Caco-2 (cell line): ENCODE data around the gene UBR3. TPM values are rescaled to one million over a fixed set of nuclear protein-coding genes. Genes with fewer than 3 reads are reported as not detected.
A peak's percentile ranks its signal among the peaks of the same experiment; 100 is the strongest.

Source experiments
- BruUV-seq: library from RNA; stranded (reverse); fragments of 400-500 nt; replicated peaks from 2 replicates; lab custom pipeline; 2021; lab: Mats Ljungman, UMichigan
- CTCF ChIA-PET: fragments of 300-600 bp; sonication (Branson Sonifier 250); formaldehyde crosslinking; loops from one replicate; lab custom pipeline; 2022; ENCODE audit warnings: antibody characterized with exemption; lab: Charles Lee
- POLR2A ChIA-PET: fragments of 300-600 bp; sonication (Branson Sonifier 250); formaldehyde crosslinking; loops from one replicate; lab custom pipeline; 2022; ENCODE audit warnings: antibody characterized with exemption; lab: Charles Lee
- DNase-seq, 2 experiments: peaks; one replicate each; pipeline versions ENCODE4 v3.0.0 to v3.0.0-alpha.2; 2020 to 2022
- H3K27me3 ChIP-seq: replicated peaks from 2 replicates; pipeline ENCODE4 v1.6.0; 2011; ENCODE audit warnings: low read length; ENCODE audit not compliant: control insufficient read depth, insufficient read depth
- H3K36me3 ChIP-seq: 2 replicates; pipeline ENCODE4 v1.5.1; 2011; ENCODE audit warnings: low read length; ENCODE audit not compliant: control insufficient read depth, insufficient read depth
- H3K4me1 ChIP-seq: fragments of 250-450 bp; sonication (Bioruptor Pico); 2 replicates; pipeline ENCODE4 v1.5.1; 2020; ENCODE audit warnings: mild to moderate bottlenecking
- H3K4me3 ChIP-seq: 2 replicates; pipeline ENCODE4 v1.5.1; 2011; ENCODE audit warnings: low read depth, mild to moderate bottlenecking, control low read depth, low read length
- H3K9me3 ChIP-seq: fragments of 250-450 bp; sonication (Bioruptor Pico); 2 replicates; pipeline ENCODE4 v1.5.1; 2020; ENCODE audit warnings: mild to moderate bottlenecking, moderate library complexity
- H3K27ac Mint-ChIP-seq: one replicate; pipeline ENCODE4 v1.8.0; 2022; ENCODE audit warnings: mixed read lengths; ENCODE audit not compliant: unreplicated experiment
- H3K27me3 Mint-ChIP-seq: one replicate; pipeline ENCODE4 v1.8.0; 2022; ENCODE audit warnings: mixed read lengths; ENCODE audit not compliant: insufficient read depth, unreplicated experiment
- H3K36me3 Mint-ChIP-seq: one replicate; pipeline ENCODE4 v1.8.0; 2022; ENCODE audit warnings: mild to moderate bottlenecking, mixed read lengths; ENCODE audit not compliant: insufficient read depth, unreplicated experiment
- H3K4me1 Mint-ChIP-seq: one replicate; pipeline ENCODE4 v1.8.0; 2022; ENCODE audit warnings: low read depth, mixed read lengths; ENCODE audit not compliant: unreplicated experiment
- H3K4me3 Mint-ChIP-seq: one replicate; pipeline ENCODE4 v1.8.0; 2022; ENCODE audit warnings: mild to moderate bottlenecking, moderate library complexity, mixed read lengths; ENCODE audit not compliant: unreplicated experiment
- H3K9me3 Mint-ChIP-seq: one replicate; pipeline ENCODE4 v1.8.0; 2022; ENCODE audit warnings: mixed read lengths; ENCODE audit not compliant: unreplicated experiment
- intact Hi-C: fragments of 100-400 bp; cut with micrococcal nuclease; formaldehyde crosslinking; loops from one replicate; pipeline ENCODE4 v1.10.0; 2022; ENCODE audit not compliant: unreplicated experiment
- total RNA-seq: library from RNA; stranded (reverse); gene quantifications from 2 replicates; pipeline ENCODE4 v1.2.3, GENCODE V29; 2022
- TF ChIP-seq, protein P1 (sequence below), 2 experiments: fragments of 200-600 bp in 1 of 2; IDR thresholded peaks; 1 replicate in 1 of 2; 2 replicates in 1 of 2; pipeline versions ENCODE4 v1.5.1 to v1.8.0; 2011 to 2022; ENCODE audit warnings: antibody characterized with exemption in 1 of 2, control low read depth in 1 of 2, inconsistent platforms in 1 of 2, low read depth in 1 of 2, low read length in 1 of 2, mild to moderate bottlenecking in 1 of 2, moderate library complexity in 1 of 2; ENCODE audit not compliant: insufficient read depth in 1 of 2, severe bottlenecking in 1 of 2, unreplicated experiment in 1 of 2

Gene UBR3
- total RNA-seq, 1 experiment from 2014 or later: 35.7 TPM

DNA sequence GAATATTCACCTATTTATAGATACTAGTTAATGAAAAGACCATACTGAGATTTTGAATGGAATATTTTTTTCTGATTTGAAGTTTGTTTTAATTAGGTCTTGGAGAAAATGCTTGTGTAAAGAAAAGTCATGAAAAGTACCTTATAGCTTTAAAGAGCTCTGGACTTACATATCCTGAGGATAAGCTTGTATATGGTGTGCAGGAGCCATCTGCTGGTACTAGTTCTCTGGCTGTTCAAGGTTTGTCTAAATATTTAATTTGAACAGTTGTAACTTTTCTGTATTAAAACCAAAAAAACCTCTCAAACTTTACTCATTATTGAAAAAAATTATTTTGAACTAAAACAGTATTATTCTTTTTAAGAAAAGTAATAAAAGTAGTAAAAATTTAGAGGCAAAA lies 50.1 kb downstream of the UBR3 start:
- H3K27me3 Mint-ChIP-seq: no peaks in the 10 kb centered on the region
- Histone ChIP-seq H3K4me3 (no peak overlapping the region), H3K27me3 (no peaks in the 10 kb centered on the region), H3K4me1 (no peaks in the 10 kb centered on the region), H3K36me3 (no peaks in the 10 kb centered on the region), H3K9me3 (no peaks in the 10 kb centered on the region)
- H3K4me3 Mint-ChIP-seq: no peak overlapping the region
- ChIA-PET CTCF (interaction anchor here (0.5 to 2.5 kb wide), 7 partner anchors 49 to 1196 kb away, joined by 3 to 14 read pairs (median 6); partner anchors contain the start of genes METTL5 and UBR3), POLR2A (interaction anchor here (0.6 to 1.2 kb wide), 2 partner anchors 50 to 1396 kb away, joined by 3 to 4 read pairs; partner anchors contain the start of gene UBR3)
- BruUV-seq: no TSS peak
- no peaks in the 10 kb centered on the region for H3K4me1 Mint-ChIP-seq
- no peak overlapping the region for H3K27ac Mint-ChIP-seq
- TF ChIP-seq, protein P1, sequence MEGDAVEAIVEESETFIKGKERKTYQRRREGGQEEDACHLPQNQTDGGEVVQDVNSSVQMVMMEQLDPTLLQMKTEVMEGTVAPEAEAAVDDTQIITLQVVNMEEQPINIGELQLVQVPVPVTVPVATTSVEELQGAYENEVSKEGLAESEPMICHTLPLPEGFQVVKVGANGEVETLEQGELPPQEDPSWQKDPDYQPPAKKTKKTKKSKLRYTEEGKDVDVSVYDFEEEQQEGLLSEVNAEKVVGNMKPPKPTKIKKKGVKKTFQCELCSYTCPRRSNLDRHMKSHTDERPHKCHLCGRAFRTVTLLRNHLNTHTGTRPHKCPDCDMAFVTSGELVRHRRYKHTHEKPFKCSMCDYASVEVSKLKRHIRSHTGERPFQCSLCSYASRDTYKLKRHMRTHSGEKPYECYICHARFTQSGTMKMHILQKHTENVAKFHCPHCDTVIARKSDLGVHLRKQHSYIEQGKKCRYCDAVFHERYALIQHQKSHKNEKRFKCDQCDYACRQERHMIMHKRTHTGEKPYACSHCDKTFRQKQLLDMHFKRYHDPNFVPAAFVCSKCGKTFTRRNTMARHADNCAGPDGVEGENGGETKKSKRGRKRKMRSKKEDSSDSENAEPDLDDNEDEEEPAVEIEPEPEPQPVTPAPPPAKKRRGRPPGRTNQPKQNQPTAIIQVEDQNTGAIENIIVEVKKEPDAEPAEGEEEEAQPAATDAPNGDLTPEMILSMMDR (IDR thresholded peaks at IDR 0.05; ENCODE audit: insufficient read depth in 1 of 2, low read depth in 1 of 2, low read length in 1 of 2, severe bottlenecking in 1 of 2, unreplicated experiment in 1 of 2): no peak
- H3K36me3 Mint-ChIP-seq: peaks cover 14% of the 10 kb centered on the region
- intact Hi-C loops: loop anchor here (1.0 kb wide), 1 partner anchor 52 kb away; no protein-coding TSS in a partner anchor
- DNase-seq: no peak
- H3K9me3 Mint-ChIP-seq: no peaks in the 10 kb centered on the region

DNA sequence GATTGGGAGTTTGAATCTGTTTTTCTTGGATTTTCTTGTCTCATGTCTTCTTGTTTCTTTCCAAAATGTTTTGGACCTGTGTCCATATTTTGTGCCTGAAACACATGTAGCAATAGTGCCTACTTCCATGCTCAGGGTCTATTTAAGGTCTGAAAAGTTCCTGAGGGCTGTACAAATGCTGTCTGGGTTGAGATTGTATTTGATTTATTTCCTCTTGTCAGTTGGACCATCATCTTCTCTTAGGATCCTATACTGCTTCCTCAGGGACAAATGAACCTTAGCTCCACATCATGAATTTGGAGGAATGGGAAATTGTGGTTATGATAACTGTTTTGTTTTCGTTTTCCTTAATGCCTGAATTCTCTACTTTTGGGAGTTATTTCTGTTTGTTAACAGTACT lies 59.9 kb downstream of the UBR3 start:
- intact Hi-C loops: no loop called here
- no peaks in the 10 kb centered on the region for H3K9me3 ChIP-seq
- Mint-ChIP-seq H3K4me3 (no peak overlapping the region), H3K9me3 (no peaks in the 10 kb centered on the region), H3K36me3 (peaks cover 6% of the 10 kb centered on the region), H3K4me1 (peaks cover 10% of the 10 kb centered on the region), H3K27ac (no peak overlapping the region), H3K27me3 (no peaks in the 10 kb centered on the region)
- no peak for DNase-seq
- ChIA-PET POLR2A (no interaction called here), CTCF (no interaction called here)
- no TSS peak for BruUV-seq
- TF ChIP-seq, protein P1 (IDR thresholded peaks at IDR 0.05; ENCODE audit: insufficient read depth in 1 of 2, low read depth in 1 of 2, low read length in 1 of 2, severe bottlenecking in 1 of 2, unreplicated experiment in 1 of 2): no peak
- H3K36me3 ChIP-seq: peaks cover 3% of the 10 kb centered on the region; the same call in 1 of the 2 replicates
- no peak overlapping the region for H3K4me3 ChIP-seq
- H3K4me1 ChIP-seq: peaks cover 15% of the 10 kb centered on the region
- no peaks in the 10 kb centered on the region for H3K27me3 ChIP-seq

DNA sequence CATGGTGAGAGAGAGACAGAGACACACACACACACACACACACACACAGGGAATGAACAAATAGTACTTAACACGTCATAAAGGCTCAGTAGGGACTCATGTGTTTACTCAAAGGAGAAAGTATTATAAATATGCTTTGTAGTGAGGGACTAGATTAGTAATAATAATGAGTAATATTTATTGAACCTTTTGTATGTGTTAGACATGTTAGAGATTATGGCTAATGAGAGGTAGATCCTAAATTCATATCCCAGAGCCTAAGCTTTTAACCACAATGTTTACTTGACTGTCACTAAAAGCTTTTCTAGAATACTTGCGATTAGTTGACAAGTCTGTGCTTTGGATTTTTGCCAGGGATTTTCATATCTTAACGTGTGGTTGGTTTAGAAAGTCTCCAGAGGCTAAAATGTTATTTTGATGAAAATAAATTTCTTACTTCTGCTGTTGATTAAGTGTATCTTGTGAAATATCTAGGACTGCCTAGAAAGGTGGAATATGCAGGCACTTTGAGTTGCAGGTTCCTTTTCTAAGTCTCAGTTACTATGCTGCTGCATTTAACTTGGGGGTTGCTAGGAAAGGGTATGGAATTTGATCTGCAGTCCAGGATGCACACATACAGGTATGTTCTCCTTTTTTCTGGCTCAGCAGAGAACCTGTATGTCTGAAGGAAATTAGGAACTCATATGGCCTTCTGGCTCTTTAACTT lies 64.5 kb downstream of the UBR3 start:
- POLR2A ChIA-PET: no interaction called here
- no peaks in the 10 kb centered on the region for H3K9me3 ChIP-seq
- H3K4me1 ChIP-seq: peaks cover 15% of the 10 kb centered on the region
- H3K36me3 ChIP-seq: no peaks in the 10 kb centered on the region
- H3K27me3 ChIP-seq: no peaks in the 10 kb centered on the region
- Mint-ChIP-seq H3K9me3 (no peaks in the 10 kb centered on the region), H3K27ac (peak overlapping the region; percentile 24), H3K27me3 (no peaks in the 10 kb centered on the region), H3K4me3 (no peak overlapping the region), H3K4me1 (peaks cover 18% of the 10 kb centered on the region), H3K36me3 (peaks cover 9% of the 10 kb centered on the region)
- peak in 1 of 2 experiments; percentile 56 for DNase-seq
- CTCF ChIA-PET: no interaction called here
- BruUV-seq: no TSS peak
- H3K4me3 ChIP-seq: no peak overlapping the region
- TF ChIP-seq, protein P1 (IDR thresholded peaks at IDR 0.05; ENCODE audit: insufficient read depth in 1 of 2, low read depth in 1 of 2, low read length in 1 of 2, severe bottlenecking in 1 of 2, unreplicated experiment in 1 of 2): no peak
- intact Hi-C loops: loop anchor here (5.0 kb wide), 1 partner anchor 64 kb away; the partner anchor contains the start of gene UBR3
